Measurements from ENCODE around the gene SLC35E2B. TPM values are rescaled to one million over a fixed set of nuclear protein-coding genes. Genes with fewer than 3 reads are reported as not detected.

Gene SLC35E2B
- total and polyA plus RNA-seq, 2 of the 13 experiments (the other 11 are each of a cell fraction or from before 2014, with no cell fraction given) = 14.1 to 19.7 TPM

GRCh38 chr1:1615256-1616044 is 77.1 kb downstream of the SLC35E2B start, which contains the start of gene MIB2 (continued):
- TF ChIP-seq, protein P1, sequence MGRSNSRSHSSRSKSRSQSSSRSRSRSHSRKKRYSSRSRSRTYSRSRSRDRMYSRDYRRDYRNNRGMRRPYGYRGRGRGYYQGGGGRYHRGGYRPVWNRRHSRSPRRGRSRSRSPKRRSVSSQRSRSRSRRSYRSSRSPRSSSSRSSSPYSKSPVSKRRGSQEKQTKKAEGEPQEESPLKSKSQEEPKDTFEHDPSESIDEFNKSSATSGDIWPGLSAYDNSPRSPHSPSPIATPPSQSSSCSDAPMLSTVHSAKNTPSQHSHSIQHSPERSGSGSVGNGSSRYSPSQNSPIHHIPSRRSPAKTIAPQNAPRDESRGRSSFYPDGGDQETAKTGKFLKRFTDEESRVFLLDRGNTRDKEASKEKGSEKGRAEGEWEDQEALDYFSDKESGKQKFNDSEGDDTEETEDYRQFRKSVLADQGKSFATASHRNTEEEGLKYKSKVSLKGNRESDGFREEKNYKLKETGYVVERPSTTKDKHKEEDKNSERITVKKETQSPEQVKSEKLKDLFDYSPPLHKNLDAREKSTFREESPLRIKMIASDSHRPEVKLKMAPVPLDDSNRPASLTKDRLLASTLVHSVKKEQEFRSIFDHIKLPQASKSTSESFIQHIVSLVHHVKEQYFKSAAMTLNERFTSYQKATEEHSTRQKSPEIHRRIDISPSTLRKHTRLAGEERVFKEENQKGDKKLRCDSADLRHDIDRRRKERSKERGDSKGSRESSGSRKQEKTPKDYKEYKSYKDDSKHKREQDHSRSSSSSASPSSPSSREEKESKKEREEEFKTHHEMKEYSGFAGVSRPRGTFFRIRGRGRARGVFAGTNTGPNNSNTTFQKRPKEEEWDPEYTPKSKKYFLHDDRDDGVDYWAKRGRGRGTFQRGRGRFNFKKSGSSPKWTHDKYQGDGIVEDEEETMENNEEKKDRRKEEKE (IDR thresholded peaks at IDR 0.05) = no peak
- no peak for TF ChIP-seq E2F2 (CRISPR knock-in tag; IDR thresholded peaks at IDR 0.05; ENCODE audit: borderline replicate concordance)
- TF ChIP-seq MEIS2 (CRISPR knock-in tag; IDR thresholded peaks at IDR 0.05) = 0 out of 2 replicates have a peak, but pooled peaks have one; percentile 38
- TF ChIP-seq, protein P2, sequence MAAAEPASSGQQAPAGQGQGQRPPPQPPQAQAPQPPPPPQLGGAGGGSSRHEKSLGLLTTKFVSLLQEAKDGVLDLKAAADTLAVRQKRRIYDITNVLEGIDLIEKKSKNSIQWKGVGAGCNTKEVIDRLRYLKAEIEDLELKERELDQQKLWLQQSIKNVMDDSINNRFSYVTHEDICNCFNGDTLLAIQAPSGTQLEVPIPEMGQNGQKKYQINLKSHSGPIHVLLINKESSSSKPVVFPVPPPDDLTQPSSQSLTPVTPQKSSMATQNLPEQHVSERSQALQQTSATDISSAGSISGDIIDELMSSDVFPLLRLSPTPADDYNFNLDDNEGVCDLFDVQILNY (CRISPR knock-in tag; conservative IDR thresholded peaks at IDR 0.05) = peak; percentile 62; the same call in 1 of the 2 replicates
- TF ChIP-seq CHD4 (IDR thresholded peaks at IDR 0.05; ENCODE audit: borderline replicate concordance, low read length) = no peak
- TF ChIP-seq ZBTB20 (CRISPR knock-in tag; IDR thresholded peaks at IDR 0.05; ENCODE audit: borderline replicate concordance, low read depth) = no peak
- TF ChIP-seq, protein P3, sequence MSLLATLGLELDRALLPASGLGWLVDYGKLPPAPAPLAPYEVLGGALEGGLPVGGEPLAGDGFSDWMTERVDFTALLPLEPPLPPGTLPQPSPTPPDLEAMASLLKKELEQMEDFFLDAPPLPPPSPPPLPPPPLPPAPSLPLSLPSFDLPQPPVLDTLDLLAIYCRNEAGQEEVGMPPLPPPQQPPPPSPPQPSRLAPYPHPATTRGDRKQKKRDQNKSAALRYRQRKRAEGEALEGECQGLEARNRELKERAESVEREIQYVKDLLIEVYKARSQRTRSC (CRISPR knock-in tag; IDR thresholded peaks at IDR 0.05; ENCODE audit: low read depth) = no peak
- TF ChIP-seq ATF4 (CRISPR knock-in tag; IDR thresholded peaks at IDR 0.05) = no peak
- TF ChIP-seq U2AF1 (optimal IDR thresholded peaks at IDR 0.05; ENCODE audit: low read depth, low read length) = no peak
- TF ChIP-seq ZNF260 (CRISPR knock-in tag; IDR thresholded peaks at IDR 0.05; ENCODE audit: borderline replicate concordance, low read depth) = no peak
- TF ChIP-seq TMF1 (CRISPR knock-in tag; IDR thresholded peaks at IDR 0.05; ENCODE audit: low read depth) = peak; percentile 72; the same call in 1 of the 2 replicates
- TF ChIP-seq MEF2D (CRISPR knock-in tag; IDR thresholded peaks at IDR 0.05) = no peak
- TF ChIP-seq NCOA1 (CRISPR knock-in tag; IDR thresholded peaks at IDR 0.05) = peak; percentile 51; the same call in 1 of the 2 replicates
- TF ChIP-seq, protein P4, sequence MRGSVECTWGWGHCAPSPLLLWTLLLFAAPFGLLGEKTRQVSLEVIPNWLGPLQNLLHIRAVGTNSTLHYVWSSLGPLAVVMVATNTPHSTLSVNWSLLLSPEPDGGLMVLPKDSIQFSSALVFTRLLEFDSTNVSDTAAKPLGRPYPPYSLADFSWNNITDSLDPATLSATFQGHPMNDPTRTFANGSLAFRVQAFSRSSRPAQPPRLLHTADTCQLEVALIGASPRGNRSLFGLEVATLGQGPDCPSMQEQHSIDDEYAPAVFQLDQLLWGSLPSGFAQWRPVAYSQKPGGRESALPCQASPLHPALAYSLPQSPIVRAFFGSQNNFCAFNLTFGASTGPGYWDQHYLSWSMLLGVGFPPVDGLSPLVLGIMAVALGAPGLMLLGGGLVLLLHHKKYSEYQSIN (CRISPR knock-in tag; IDR thresholded peaks at IDR 0.05; ENCODE audit: borderline replicate concordance) = no peak
- TF ChIP-seq, protein P5, sequence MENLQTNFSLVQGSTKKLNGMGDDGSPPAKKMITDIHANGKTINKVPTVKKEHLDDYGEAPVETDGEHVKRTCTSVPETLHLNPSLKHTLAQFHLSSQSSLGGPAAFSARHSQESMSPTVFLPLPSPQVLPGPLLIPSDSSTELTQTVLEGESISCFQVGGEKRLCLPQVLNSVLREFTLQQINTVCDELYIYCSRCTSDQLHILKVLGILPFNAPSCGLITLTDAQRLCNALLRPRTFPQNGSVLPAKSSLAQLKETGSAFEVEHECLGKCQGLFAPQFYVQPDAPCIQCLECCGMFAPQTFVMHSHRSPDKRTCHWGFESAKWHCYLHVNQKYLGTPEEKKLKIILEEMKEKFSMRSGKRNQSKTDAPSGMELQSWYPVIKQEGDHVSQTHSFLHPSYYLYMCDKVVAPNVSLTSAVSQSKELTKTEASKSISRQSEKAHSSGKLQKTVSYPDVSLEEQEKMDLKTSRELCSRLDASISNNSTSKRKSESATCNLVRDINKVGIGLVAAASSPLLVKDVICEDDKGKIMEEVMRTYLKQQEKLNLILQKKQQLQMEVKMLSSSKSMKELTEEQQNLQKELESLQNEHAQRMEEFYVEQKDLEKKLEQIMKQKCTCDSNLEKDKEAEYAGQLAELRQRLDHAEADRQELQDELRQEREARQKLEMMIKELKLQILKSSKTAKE (CRISPR knock-in tag; IDR thresholded peaks at IDR 0.05; ENCODE audit: borderline replicate concordance) = no peak
- no peak for TF ChIP-seq ZKSCAN5 (CRISPR knock-in tag; IDR thresholded peaks at IDR 0.05)
- TF ChIP-seq SAP130 (CRISPR knock-in tag; IDR thresholded peaks at IDR 0.05; ENCODE audit: low read depth) = peak; percentile 90
- TF ChIP-seq KDM3A (CRISPR knock-in tag; IDR thresholded peaks at IDR 0.05; ENCODE audit: low read depth) = no peak

All from HepG2 (cell line).